ENCODE results near the gene ADAM33.

ADAM33 gene

DNA sequence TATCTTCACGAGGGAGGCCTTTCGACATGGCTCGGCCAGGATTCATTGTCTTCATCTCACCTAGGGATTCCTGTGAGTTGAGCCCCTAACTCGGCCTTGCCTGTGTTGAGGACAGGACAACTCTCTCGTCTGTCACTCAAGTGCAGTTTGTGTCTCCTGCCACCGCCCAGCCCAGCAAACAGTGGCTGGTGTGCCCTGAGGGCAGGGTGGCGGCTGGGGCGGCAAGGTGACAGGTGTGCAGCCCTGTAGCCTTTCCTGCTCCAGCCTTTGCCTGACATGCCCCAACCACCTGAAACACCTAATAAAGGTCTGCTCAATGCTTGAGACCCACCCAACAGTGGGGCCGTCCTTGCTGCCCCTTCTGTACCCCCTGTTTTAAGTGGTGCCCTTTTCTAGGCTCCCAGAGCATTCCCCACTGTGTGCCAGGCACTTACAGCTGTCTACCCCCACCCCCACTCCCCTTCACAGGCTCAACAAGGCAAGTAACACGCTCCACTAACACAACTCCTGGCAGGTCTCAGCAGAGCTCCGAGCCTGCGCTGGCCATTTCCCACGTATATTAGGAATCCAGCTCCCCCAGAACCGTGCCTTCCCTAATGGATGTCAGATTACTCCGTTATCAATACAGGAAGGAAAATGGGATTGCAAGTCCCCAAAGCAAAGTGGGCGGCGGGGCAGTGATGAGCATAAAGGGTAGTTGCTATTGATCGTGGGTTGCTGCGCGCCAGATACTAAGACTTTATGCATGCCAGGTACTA, 36.3 kb downstream of the ADAM33 start:
- DNase-seq, result no peak

DNA sequence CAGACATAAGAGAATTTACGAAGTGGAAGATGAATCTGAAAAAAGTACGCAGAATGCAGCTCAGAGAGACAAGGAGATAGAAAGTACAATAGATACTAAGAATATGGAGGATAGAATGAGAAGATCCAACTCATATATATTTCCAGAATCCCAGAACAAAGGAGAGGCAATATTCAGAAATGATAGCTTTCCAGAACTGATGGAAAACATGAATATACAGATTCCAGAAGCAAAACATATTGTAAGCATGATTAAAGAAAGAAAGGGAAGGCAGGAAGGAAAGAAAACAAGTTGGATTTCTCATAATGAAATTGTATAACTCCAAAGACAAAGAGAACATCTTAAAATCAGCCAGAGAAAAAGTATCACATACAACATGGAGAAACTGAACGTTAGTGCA, 41.6 kb downstream of the ADAM33 start:
- no peak for DNase-seq

DNA sequence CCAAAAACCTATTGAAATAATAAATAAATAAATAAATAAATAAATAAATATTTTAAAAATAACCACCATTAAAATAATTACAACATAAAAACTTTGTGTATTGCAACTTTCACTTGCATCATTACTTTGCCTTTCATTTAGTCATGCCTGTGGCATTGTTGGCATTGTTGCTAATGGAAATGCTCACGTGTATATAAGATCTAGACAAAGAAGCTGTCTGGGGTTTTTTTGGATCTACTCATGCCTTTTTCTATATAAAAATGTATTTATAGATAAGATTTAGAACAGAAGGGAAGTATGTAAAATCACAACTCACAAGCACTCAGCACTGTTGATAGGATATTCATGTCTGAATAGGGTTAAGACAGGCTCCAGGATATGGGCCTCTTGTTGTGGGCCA, 46.5 kb downstream of the ADAM33 start:
- no peak for DNase-seq

DNA sequence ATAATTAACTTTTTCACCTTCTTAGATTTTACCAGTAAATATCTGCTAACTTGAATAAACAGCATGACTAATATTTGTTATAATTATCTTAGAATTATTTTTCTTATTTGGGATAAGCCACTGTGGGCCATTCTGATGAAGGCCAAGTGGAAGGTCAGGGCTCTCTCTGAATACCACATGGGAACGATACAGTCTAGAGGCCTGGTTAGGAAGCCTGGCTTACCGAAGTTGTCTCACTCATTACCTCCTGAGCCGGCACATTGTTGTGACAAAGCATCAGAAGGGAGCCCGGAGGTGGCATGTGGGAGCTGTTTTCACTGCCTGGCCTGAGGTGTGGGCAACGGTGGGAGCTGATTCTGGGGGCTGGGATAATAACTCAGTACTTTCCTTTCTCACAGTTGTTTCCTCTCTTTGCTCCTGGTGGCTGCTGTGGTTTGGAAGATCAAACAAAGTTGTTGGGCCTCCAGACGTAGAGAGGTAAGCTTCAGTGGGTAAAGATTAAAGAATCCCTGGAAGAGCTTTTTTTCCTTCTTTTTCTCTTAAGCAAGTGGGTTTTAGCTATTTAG, 47.8 kb downstream of the ADAM33 start:
- DNase-seq, result no peak

DNA sequence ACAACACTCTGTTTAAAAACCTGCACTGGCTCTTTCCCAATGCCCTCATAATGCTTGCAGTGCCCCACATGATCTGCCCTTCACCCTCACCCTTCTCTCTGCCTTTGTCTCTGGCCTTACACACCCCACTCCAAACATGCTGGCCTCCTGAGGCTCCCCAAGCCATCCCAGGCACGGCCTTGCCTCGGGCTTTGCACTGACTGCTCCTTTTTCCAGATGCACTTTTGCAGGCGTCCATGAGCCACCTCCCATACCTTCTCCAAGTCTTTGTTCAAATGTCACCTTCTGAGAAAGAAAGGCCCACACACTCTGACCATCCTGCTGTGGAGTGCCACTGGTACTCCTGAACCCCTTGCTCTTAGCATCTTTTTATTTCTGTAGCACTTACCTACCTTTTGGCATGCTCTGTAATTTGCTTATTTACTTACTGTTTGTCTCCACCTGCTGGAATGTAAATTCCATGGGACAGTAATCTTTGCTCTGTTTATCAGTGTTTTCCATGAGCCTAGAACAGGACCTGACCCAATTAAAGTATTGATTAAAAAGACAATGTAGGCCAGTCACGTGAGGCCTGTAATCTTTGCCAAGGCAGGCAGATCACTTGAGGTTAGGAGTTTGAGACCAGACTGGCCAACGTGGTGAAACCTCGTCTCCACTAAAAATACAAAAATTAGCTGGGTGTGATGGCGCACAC, 49.4 kb downstream of the ADAM33 start:
- no peak for DNase-seq

DNA sequence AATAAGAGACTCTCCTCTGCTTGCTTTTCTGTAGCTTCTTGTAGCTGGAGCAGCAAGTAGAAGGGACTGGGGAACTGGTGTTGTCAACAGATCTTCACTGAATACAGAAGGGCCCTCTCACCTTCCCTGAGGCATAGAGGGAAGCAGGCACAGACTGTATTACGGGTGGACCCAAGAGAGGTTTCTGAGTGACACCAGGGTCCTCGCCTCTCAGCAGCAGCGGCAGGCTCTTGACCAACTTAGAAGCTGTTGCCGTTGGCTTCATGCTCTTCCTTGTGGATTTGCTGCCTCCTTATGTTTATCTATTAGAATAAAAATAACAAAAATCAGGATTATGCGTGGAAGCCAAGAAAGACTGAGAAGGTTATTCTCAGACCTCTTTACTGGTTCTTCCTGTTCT, 50.3 kb downstream of the ADAM33 start:
- DNase-seq, result no peak

DNA sequence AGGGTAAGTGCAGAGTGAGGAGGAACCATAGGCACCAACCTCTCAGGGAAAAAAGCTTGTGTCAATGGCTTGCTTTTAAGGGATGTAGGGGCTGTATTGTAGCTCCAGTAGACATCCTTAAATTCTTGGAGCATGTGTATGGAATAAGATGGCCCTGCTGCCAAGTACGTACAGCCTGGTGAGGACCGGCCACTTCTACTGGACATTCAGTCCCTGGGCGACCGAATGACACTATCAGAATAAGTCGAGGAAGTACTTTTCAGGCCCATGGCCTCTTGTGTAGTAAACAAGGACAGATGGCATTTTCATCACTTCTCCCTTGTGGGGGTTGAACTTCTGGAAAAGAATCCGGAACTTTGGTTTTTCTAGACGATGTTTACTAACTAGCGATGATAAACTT, 51.4 kb downstream of the ADAM33 start:
- DNase-seq, result no peak

DNA sequence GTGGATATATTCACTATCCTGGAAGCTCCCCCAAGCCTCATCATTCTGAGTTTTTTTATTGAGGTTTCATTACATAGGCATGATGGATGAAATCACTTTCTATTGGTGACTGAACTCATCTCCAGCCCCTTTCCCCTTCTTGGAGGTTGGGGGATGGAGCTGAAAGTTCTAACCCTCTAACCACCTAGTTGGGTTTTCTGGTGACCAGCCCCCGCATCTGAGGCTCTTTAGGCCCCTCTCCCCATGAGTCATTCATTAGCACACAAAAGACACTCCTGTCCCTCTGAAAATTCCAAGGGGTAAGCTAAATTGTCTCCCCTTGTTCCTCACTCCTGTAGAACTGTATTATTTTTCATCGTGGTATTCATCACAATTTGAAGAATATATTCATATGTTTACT, 51.9 kb downstream of the ADAM33 start:
- DNase-seq, result no peak

DNA sequence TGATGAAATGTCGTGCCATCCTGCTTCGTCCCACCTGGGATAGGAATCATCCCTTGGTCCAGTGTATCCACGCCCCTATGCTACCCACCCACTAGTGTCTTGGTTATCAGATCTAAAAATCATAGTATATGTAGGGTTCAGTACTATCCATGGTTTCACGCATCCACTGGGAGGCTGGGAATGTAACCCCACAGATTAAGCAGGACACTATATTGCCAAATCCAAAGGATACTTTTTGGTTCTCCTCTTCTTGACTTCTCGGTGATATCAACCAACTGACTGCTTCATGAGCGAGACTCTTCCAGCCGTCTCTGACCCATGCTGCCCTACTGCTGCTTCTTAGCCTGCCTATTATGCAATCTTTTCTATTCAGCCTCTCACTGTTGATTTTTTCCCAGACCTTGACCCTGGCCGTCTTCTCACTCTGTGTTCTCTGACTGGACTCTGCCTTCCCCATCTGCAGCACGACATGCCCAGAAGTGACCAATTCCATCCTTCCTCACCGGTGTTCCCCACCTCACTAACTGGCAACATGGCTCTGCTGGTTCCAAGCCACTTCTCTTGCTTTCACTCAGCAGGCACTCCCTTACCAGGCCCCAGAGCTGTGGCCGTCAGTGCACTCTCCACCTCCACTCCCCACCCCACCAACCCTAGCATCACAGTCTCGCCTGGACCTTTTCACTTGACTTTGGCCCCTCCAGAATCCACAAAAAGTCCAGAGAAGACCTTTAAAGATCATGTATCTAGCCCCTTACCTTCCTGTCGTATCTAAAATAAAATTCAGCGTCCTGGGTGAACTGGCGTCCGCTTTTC, 53.1 kb downstream of the ADAM33 start:
- no peak for DNase-seq

DNA sequence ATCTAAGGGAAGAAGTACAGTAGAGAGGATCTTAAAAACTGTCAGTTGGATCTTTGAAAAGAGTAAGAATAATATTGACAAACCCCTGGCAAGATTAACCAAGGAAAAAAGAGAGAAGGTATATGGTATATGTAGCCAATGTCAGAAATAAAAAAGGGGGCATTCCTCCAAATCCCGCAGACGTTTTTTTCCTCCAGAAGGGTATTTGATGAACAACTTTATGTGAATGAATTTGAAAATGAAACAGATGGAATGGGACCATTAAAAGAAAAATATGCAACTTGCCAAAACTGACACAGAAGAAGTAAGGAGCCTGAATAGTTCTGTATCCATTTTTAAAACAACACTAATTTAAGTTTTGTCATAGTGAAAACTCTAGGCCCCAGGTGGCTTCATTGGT, 54.3 kb downstream of the ADAM33 start:
- DNase-seq, result no peak

DNA sequence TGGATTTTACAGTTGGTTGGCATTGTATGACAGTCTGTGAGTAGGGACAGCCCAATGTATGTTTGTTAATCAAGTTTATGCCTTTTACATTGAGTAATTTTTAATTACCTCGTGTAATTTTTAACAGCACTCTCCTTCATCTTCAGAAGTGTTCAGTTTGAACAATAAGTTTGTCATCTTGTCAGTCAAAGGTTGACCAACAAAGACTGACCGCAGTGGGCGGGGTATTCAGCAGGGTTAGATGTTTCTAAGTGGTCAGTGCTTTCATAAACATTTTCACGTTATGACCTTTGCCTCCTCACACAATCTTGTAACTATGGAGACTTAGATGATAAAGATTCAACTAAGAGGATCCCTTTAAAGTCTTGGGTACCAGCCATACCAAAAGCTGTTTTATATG, 59.4 kb downstream of the ADAM33 start:
- DNase-seq, result no peak

DNA sequence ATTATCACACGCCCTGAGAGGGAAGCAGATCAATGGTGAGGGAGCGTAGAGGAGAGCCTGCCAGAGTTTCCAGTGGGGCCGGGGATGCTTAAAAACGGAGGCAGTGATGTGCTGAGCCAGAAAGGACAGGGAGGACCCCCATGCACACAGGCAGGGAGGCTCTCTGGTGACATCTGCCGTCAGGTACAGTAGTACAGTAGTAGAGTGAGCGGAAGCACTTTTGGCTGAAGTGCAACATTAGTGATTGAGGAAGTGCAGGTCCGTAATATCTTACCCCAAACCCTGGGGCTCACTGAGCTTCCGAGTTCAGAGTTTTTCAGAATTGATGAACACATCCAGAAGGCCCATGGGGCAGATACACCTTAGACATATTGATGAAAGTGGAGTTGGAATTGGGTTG, 60.7 kb downstream of the ADAM33 start:
- no peak for DNase-seq

All from stimulated activated CD4-positive, alpha-beta T cell treated with anti-CD3 and anti-CD28 coated beads, Interleukin-15, amount 100 ng/mL, for 24 hours (primary cell).